T-helper 17 cell (primary cell): ENCODE results near the gene HELZ2. TPM values are rescaled to one million over a fixed set of nuclear protein-coding genes. Genes with fewer than 3 reads are reported as not detected.
A peak's percentile ranks its signal among the peaks of the same experiment; 100 is the strongest.
"Not testable (repeated sequence)": the region's sequence is repeated elsewhere in the genome, so short reads cannot be mapped to it uniquely, and the experiment has no call there.

Experiments
- ATAC-seq: fragments of 150-1000 bp; cut with Tn5 transposase; 2 replicates; pipeline ENCODE4 v1.10.0; 2021; ENCODE audit warnings: mild to moderate bottlenecking, moderate library complexity
- DNase-seq, 3 donors: peaks; one replicate each; pipeline versions ENCODE4 v3.0.0 to v3.0.0-alpha.2; 2020 to 2021
- H3K9me3 ChIP-seq: one replicate; pipeline ENCODE4 v1.7.0; 2013; ENCODE audit warnings: low read length, mild to moderate bottlenecking; ENCODE audit not compliant: control insufficient read depth, poor library complexity, severe bottlenecking
- H3K27ac Mint-ChIP-seq: one replicate; pipeline ENCODE4 v1.8.0; 2022; ENCODE audit warnings: mild to moderate bottlenecking, moderate library complexity, mixed read lengths
- H3K27me3 Mint-ChIP-seq: one replicate; pipeline ENCODE4 v1.8.0; 2022; ENCODE audit warnings: mixed read lengths
- H3K36me3 Mint-ChIP-seq: one replicate; pipeline ENCODE4 v1.8.0; 2022; ENCODE audit warnings: low read depth, mixed read lengths
- H3K4me1 Mint-ChIP-seq: one replicate; pipeline ENCODE4 v1.8.0; 2022; ENCODE audit warnings: mild to moderate bottlenecking, mixed read lengths
- H3K4me3 Mint-ChIP-seq: one replicate; pipeline ENCODE4 v1.8.0; 2022; ENCODE audit warnings: mild to moderate bottlenecking, moderate library complexity, mixed read lengths
- total RNA-seq, 4 donors: library from RNA in 2 of 4; stranded (reverse) in 2 of 4; gene quantifications; one replicate each; pipeline ENCODE4 v1.2.3 and lab custom pipeline; 2022 to 2026

The HELZ2 gene, protein sequence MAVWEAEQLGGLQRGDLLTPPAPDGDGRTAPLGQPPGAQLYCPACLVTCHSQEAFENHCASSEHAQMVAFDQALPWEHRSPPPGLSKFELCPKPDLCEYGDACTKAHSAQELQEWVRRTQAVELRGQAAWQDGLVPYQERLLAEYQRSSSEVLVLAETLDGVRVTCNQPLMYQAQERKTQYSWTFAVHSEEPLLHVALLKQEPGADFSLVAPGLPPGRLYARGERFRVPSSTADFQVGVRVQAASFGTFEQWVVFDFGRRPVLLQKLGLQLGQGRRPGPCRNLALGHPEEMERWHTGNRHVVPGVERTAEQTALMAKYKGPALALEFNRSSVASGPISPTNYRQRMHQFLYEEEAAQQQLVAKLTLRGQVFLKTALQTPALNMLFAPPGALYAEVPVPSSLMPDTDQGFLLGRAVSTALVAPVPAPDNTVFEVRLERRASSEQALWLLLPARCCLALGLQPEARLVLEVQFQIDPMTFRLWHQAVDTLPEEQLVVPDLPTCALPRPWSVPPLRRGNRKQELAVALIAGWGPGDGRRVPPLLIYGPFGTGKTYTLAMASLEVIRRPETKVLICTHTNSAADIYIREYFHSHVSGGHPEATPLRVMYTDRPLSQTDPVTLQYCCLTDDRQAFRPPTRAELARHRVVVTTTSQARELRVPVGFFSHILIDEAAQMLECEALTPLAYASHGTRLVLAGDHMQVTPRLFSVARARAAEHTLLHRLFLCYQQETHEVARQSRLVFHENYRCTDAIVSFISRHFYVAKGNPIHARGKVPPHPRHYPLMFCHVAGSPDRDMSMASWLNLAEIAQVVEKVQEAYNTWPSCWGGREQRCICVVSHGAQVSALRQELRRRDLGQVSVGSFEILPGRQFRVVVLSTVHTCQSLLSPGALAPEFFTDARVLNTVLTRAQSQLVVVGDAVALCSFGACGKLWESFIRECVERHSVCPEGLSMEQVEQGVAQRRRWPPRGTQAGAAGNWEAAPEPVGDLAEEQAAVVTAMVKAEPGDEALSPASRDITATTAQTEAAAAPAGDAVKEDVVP (N-terminal part only)
- total RNA-seq = 10 to 100 TPM; 48.0 to 54.8 TPM
- total RNA-seq (lab: John Stamatoyannopoulos, UW) = 57.1 to 193 reads per million in 2 donors

DNA sequence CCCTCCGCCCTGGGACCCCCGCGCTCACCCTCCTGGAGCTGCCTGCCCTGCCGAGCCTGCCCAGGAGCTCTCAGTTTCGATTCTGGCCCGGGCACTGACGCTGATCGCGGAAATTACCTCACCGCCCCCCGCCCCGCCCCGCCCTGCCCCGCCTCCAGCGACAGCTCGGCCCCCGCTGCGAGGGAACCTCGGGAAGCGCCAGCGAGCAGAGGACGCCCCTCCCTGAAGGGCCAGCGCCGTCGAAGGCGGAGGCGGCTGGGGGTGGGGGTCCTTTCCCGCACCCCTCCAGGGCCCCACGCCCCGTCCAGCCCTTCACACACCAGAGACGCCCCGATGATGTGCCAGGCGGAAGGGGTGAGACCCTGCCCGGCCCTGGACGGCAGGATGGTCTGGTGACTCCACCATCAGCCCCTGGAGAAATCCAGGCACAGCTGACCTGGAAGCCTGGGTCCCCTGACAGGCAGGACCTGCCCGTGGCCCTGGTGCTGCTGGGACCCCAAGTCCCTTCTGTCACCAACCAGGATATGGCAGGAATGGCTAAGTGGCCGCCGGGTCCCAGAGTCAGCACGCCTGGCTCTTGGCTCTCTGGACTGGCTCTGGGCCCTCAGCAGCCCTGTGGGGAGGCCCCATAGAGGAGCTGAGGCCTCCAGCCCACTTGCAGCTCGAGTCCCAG is at the start of gene HELZ2:
TSS of gene HELZ2 (minus strand) at position 84 of the 673 bp plus-strand sequence. CDS start 1,854 bp downstream, outside the sequence.
- Mint-ChIP-seq H3K4me1 (peaks cover 2% of the 10 kb centered on the region), H3K36me3 (no peaks in the 10 kb centered on the region), H3K27ac (no peak within 1 kb of the TSS), H3K4me3 (peak within 1 kb of the TSS; percentile 87), H3K27me3 (peaks cover 4% of the 10 kb centered on the region)
- peak; percentile 93 for ATAC-seq
- H3K9me3 ChIP-seq = no peaks in the 10 kb centered on the region
- DNase-seq = peak; percentile 54 to 66 (median 60)

DNA sequence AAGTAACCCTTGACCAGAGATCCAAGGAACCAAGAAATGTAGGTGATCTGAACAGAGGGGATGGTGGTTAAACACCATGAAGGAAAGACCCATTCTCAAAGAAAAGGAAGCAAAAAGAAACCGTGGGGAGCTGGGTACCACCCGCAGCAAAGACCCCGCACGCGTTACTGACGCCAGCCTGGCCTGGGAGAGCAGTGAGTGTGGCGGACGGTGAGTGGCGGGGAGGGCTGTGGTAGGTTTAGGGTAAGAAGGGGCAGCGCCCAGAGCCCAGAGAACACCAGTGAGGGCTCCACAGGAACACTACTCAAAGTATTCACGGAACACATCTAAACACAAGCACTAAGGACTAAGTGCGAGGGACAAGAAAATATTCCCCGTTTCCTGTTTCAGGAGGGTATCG is 48.7 kb upstream of the HELZ2 start:
- no peak for ATAC-seq
- Mint-ChIP-seq H3K27ac (peak overlapping the region; percentile 41), H3K27me3 (no peaks in the 10 kb centered on the region), H3K4me1 (peaks cover 13% of the 10 kb centered on the region), H3K4me3 (no peak overlapping the region), H3K36me3 (no peaks in the 10 kb centered on the region)
- DNase-seq = no peak
- H3K9me3 ChIP-seq = no peaks in the 10 kb centered on the region

DNA sequence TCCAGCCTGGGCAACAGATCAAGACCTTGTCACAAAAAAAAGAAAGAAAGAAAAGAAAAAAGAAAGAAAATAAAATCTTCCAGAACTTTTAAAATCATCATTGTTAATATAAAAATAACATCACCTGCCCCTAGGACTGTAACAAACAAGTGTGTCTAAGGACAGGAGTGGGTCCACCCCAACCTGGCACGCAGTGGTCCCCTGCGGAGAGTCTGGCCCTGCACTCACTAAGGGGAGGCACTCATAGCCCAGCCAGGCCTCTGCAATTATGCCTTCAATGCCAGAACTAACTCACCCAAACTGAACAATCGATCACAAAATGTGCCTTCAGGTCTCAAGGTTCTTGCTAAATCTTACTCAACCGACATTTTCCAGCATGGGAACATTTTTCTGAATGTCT is 48.1 kb upstream of the HELZ2 start:
- no peaks in the 10 kb centered on the region for H3K9me3 ChIP-seq
- peaks cover 13% of the 10 kb centered on the region for H3K4me1 Mint-ChIP-seq
- H3K27ac Mint-ChIP-seq = peak overlapping the region; percentile 41
- no peaks in the 10 kb centered on the region for H3K27me3 Mint-ChIP-seq
- DNase-seq (no peak), ATAC-seq (no peak)
- no peaks in the 10 kb centered on the region for H3K36me3 Mint-ChIP-seq
- no peak overlapping the region for H3K4me3 Mint-ChIP-seq

DNA sequence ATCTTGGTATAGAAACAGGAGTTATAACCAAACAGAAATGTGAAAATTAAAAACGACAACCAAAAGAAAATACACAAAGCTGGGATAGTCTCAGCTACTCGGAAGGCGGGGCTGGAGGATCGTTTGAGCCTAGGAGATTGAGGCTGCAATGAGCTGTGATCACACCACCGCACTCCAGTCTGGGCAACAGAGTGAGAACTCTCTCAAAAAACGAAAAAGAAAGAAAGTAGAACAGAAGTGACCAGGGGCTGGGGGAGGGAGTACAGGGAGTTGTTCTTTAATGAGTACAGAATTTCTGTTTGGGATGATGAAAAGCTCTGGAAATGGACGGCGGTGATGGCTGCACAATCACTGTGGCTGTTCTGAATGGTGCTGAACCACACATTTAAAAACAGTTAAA is 47.0 kb upstream of the HELZ2 start:
- Mint-ChIP-seq H3K36me3 (no peaks in the 10 kb centered on the region), H3K4me1 (peaks cover 13% of the 10 kb centered on the region), H3K4me3 (no peak overlapping the region), H3K27me3 (no peaks in the 10 kb centered on the region), H3K27ac (no peak overlapping the region)
- no peak for ATAC-seq
- no peaks in the 10 kb centered on the region for H3K9me3 ChIP-seq
- no peak for DNase-seq

DNA sequence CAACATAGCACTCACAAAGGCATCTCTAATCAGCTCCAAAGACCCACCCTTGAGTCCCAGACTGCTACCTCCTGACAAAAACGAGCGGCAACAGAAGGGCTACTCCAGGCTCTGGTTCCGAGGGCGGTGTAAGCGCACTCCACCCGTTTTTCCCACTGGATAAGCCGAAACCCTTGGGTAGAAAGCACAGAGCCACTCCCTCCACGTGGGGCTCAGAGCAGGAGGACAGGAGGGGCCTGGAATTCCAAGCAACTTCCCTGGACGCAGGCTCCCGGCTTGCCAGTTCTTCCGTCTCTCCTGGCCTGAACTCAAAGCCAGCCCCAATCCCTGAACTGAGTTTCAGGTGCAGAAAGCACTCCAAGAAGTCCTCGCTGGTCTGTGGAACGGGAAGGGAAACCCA is 45.5 kb upstream of the HELZ2 start:
- DNase-seq = no peak
- no peaks in the 10 kb centered on the region for H3K9me3 ChIP-seq
- peaks cover 4% of the 10 kb centered on the region for H3K36me3 Mint-ChIP-seq
- H3K4me1 Mint-ChIP-seq = peaks cover 10% of the 10 kb centered on the region
- no peak for ATAC-seq
- no peak overlapping the region for H3K27ac Mint-ChIP-seq
- no peaks in the 10 kb centered on the region for H3K27me3 Mint-ChIP-seq
- no peak overlapping the region for H3K4me3 Mint-ChIP-seq

DNA sequence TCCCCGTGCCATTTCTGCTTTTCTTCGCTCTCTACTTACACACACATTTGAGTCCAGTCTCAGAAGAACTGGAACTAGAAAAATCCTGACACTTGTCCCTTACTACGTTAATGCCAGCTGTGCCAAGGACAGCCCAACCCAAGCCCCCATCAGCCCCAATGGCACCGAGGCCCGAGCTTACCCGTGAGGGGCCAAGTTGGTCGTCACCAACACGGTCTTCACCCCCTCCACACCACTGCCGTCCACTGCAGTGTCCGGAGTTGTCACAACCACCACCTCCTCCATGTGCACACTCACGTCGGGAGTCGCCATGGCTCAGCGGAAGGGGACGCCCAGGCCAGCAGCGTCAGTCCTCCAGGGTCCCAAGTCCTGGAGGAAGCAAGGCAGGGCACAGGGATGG is 45.0 kb upstream of the HELZ2 start:
- H3K9me3 ChIP-seq = no peaks in the 10 kb centered on the region
- Mint-ChIP-seq H3K4me3 (no peak overlapping the region), H3K4me1 (peaks cover 8% of the 10 kb centered on the region), H3K27ac (no peak overlapping the region), H3K27me3 (no peaks in the 10 kb centered on the region), H3K36me3 (peaks cover 4% of the 10 kb centered on the region)
- ATAC-seq = no peak
- DNase-seq = no peak

DNA sequence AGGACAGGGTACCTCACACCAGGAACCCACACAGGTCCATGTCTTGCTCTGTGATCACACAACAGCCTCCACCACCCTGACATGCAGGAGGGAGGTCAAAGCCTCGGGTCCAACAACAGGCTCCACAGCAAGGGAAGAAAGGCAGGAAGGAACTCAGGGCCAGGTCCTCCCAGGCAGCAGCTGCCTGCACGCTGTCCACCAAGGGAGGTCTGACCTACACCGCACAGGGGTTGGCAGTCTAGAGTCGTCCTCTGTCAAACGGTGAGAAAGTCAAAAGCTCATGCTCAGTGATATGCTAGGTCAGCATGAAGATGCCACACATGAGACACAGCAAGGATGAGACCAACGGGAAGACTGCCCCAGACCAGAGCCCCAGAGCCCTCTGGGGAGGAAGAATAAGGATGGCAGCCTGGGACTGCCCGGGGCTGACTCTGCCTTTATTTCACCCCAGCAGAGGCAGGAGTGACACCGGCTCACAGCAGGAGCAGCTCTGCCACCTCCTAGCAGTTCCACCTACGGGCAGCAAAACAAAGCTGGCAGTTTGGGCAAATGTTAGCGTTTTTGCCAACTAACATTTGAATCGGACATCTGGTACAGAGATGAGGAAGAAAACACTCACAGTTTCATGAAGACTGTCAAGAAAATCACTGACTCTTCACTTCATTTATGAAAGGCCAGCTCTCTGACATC is 44.4 kb upstream of the HELZ2 start:
- DNase-seq (no peak), ATAC-seq (no peak)
- Mint-ChIP-seq H3K36me3 (peaks cover 4% of the 10 kb centered on the region), H3K4me3 (no peak overlapping the region), H3K27ac (no peak overlapping the region), H3K27me3 (no peaks in the 10 kb centered on the region), H3K4me1 (peaks cover 11% of the 10 kb centered on the region)
- H3K9me3 ChIP-seq = no peaks in the 10 kb centered on the region

DNA sequence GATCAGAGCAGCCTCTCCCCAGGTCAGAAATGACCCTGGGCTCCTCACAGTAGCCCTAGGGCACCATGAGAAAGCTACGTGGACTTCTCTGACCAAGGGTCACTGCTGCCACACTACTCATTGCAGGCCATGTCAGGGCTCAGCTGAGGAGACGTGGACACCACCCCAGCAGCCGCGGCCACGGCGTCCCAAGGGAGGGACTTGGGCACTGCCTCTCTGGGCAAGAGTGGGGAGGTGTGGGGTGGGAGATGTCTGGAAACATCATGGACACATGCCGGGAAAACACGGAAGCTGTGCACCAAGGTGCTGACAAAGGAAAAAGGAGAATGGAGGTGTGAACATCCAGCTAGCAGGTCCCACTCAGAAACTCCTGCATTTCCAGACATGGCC is 43.8 kb upstream of the HELZ2 start:
- H3K9me3 ChIP-seq = no peaks in the 10 kb centered on the region
- ATAC-seq = no peak
- Mint-ChIP-seq H3K27ac (no peak overlapping the region), H3K27me3 (no peaks in the 10 kb centered on the region), H3K4me3 (no peak overlapping the region), H3K36me3 (peaks cover 4% of the 10 kb centered on the region), H3K4me1 (peaks cover 12% of the 10 kb centered on the region)
- no peak for DNase-seq

DNA sequence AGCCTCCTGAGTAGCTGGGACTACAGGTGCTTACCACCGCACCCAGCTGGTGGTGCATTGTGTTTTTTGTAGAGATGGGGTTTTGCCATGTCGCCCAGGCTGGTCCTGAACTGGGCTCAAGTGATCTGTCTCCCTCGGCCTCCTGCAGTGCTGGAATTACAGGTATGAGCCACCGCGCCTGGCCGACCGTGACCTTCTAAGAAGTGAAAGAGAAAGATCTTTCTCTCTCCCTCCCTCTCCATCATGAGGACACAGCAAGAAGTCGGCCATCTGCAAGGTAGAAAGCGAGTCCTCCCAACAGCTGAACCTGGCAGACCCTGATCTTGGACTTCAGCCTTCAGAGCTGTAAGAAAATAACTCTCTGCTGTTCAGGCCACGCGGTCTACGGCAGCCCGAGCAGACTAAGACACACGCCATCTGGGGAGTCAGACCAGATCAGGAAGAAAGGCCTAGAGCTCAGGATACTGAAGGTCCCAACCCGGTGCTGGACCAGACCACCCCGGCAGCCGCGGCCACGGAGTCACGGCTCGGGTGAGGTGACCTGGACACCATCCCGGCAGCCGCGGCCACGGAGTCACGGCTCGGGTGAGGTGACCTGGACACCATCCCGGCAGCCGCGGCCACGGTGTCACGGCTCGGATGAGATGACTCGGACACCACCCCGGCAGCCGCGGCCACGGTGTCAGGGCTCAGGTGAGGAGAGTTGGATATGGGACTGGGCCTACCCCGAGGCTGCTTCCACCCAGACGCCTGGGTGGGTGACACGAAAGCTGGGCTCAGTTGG is 43.2 kb upstream of the HELZ2 start:
- no peak for DNase-seq

DNA sequence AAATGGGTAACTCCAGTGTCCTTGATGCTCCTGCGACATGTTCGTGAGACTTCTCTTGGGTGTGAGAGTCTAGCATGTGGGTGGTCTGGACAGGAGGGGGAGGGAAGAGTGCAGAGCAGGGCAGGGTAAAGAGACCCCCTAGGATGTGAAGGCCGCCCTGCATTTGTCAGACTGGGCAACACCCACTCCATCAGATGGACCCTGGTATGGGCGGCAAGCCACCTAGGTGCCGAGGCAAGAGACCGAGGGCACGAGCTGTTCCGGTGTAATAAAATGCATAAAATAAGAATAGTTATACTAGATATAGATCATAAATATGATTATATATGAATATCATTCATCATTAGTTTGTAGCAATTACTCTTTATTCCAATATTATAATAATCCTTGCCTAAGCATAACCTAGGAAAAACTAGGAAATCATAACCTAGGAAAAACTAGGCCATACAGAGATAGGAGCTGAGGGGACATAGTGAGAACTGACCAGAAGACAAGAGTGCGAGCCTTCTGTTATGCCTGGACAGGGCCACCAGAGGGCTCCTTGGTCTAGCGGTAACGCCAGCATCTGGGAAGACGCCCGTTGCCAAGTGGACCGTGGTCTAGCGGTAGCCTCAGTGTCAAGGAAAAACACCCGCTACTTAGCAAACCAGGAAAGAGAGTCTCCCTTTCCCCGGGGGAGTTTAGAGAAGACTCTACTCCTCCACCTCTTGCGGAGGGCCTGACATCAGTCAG is 40.0 kb upstream of the HELZ2 start:
- not testable (repeated sequence) for DNase-seq, H3K9me3 ChIP-seq, H3K36me3 Mint-ChIP-seq, H3K27me3 Mint-ChIP-seq, H3K4me3 Mint-ChIP-seq, H3K4me1 Mint-ChIP-seq, ATAC-seq
- peak overlapping the region; percentile 70 for H3K27ac Mint-ChIP-seq

More for the DNA sequence above, 43.2 kb upstream of the HELZ2 start:
- Mint-ChIP-seq H3K4me3 (no peak overlapping the region), H3K36me3 (peaks cover 4% of the 10 kb centered on the region), H3K27ac (no peak overlapping the region), H3K4me1 (peaks cover 10% of the 10 kb centered on the region), H3K27me3 (no peaks in the 10 kb centered on the region)
- no peaks in the 10 kb centered on the region for H3K9me3 ChIP-seq
- ATAC-seq = no peak

DNA sequence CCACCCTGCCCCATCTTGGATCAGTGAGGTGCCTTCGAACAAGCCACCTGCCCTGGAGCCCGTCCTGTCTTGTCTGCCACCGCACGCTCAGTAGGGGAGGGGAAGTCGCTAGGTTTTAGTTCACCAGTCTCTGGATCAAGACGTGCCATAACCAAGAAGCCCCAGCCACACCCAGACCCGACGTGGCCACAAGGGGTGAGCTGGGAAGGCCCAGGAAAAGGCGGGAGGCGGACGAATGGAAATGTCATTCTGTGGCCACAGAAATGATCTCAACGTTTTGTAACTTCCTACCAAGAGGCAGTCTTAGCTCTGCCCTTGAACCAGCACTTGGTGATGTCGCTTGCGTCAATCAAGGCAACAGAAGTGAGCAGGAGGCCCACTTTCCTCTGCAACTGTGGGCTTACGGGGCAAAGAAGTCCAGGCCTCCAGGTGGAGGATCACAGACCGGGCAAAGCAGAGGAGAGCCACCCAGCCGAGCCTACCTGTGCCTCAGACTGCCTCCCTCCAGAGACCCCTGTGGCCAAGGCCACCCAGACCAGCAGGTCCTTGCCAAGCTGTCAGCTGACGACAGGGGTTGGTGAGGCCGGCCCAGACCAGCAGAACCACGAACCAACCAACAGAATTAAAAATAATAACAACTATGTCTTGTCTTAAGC is 38.4 kb upstream of the HELZ2 start:
- H3K4me3 Mint-ChIP-seq = no peak overlapping the region
- ATAC-seq = no peak
- no peaks in the 10 kb centered on the region for H3K27me3 Mint-ChIP-seq
- peaks cover 4% of the 10 kb centered on the region for H3K36me3 Mint-ChIP-seq
- H3K9me3 ChIP-seq = no peaks in the 10 kb centered on the region
- no peak for DNase-seq
- H3K4me1 Mint-ChIP-seq = peaks cover 5% of the 10 kb centered on the region
- H3K27ac Mint-ChIP-seq = no peak overlapping the region
